HCT116 (cell line): ENCODE results near the gene PPP1R10. TPM values are rescaled to one million over a fixed set of nuclear protein-coding genes. Genes with fewer than 3 reads are reported as not detected.

Experiments
- ATAC-seq: fragments of 200-7000 bp; cut with Tn5 transposase; 2 replicates; pipeline ENCODE4 v1.9.1; 2020; ENCODE audit warnings: mild to moderate bottlenecking, moderate library complexity
- BruUV-seq: library from RNA; stranded (reverse); fragments of 400-500 nt; replicated peaks from 2 replicates; lab custom pipeline; 2021; lab: Mats Ljungman, UMichigan
- CTCF ChIA-PET: fragments of 300-600 bp; sonication (Branson Sonifier 250); formaldehyde crosslinking; loops from one replicate; lab custom pipeline; 2021; ENCODE audit warnings: antibody characterized with exemption; lab: Charles Lee
- POLR2A ChIA-PET: fragments of 300-600, 350-600 bp; sonication (Branson Sonifier 250); formaldehyde crosslinking; loops from one replicate; lab custom pipeline; 2021; ENCODE audit warnings: antibody characterized with exemption; lab: Charles Lee
- RAD21 ChIA-PET, 2 experiments: fragments of 300-600 bp; sonication (Branson Sonifier 250); formaldehyde crosslinking; loops; one replicate each; lab custom pipeline; 2023; ENCODE audit warnings: low total read pairs in 2 of 2; ENCODE audit not compliant: uncharacterized antibody in 2 of 2, unreplicated experiment in 2 of 2, low non-redundant PET in 1 of 2; lab: Charles Lee
- DNase-seq: peaks from one replicate; pipeline ENCODE4 v3.0.0-alpha.2; 2010; ENCODE audit warnings: low read depth, low spot score
- H2AFZ ChIP-seq: fragments of 200-600 bp; shearing (Covaris generic), sonication (generic); 2 replicates; pipeline ENCODE4 v1.6.1; 2017; ENCODE audit warnings: low read depth, mixed run types, mixed read lengths, antibody characterized with exemption, low read length; ENCODE audit not compliant: poor library complexity, severe bottlenecking
- H3K27ac ChIP-seq: 2 replicates; pipeline ENCODE4 v1.5.1; 2012; ENCODE audit warnings: low read depth, low read length
- H3K27me3 ChIP-seq: fragments of 200-600 bp; sonication (generic); 2 replicates; pipeline ENCODE4 v1.6.1; 2016; ENCODE audit warnings: mixed run types, low read length, mixed read lengths; ENCODE audit not compliant: insufficient read depth
- H3K36me3 ChIP-seq, 2 experiments: fragments of 200-500 bp in 1 of 2; fragments of 200-600 bp in 1 of 2; sonication (Bioruptor generic) in 1 of 2; sonication (generic) in 1 of 2; 2 replicates each; pipeline versions ENCODE4 v1.5.1 to v1.6.1; 2014 to 2016; ENCODE audit warnings: low read length in 2 of 2, inconsistent platforms in 1 of 2, mixed read lengths in 1 of 2, mixed run types in 1 of 2; ENCODE audit not compliant: insufficient read depth in 2 of 2, control insufficient read depth in 1 of 2
- H3K4me1 ChIP-seq, 2 experiments: fragments of 200-600 bp in 1 of 2; sonication (generic) in 1 of 2; 2 replicates each; pipeline versions ENCODE4 v1.5.1 to v1.6.1; 2012 to 2017; ENCODE audit warnings: low read length in 2 of 2, inconsistent platforms in 1 of 2, mild to moderate bottlenecking in 1 of 2, mixed read lengths in 1 of 2, mixed run types in 1 of 2, moderate library complexity in 1 of 2; ENCODE audit not compliant: insufficient read depth in 2 of 2, control insufficient read depth in 1 of 2
- H3K4me2 ChIP-seq: fragments of 200-600 bp; sonication (generic); 2 replicates; pipeline ENCODE4 v1.6.1; 2017; ENCODE audit warnings: mixed run types, low read length, mixed read lengths
- H3K4me3 ChIP-seq, 2 experiments: fragments of 200-600 bp in 1 of 2; sonication (generic) in 1 of 2; replicated peaks in 1 of 2; 2 replicates each; pipeline ENCODE4 v1.5.1; 2011 to 2016; ENCODE audit warnings: low read length in 2 of 2, control low read depth in 1 of 2, low read depth in 1 of 2, mild to moderate bottlenecking in 1 of 2, mixed read lengths in 1 of 2, mixed run types in 1 of 2
- H3K79me2 ChIP-seq: fragments of 200-600 bp; sonication (generic); 2 replicates; pipeline ENCODE4 v1.6.1; 2017; ENCODE audit warnings: mild to moderate bottlenecking, mixed run types, low read length, moderate library complexity, mixed read lengths; ENCODE audit not compliant: insufficient read depth
- H3K9ac ChIP-seq: fragments of 200-600 bp; sonication (generic); 2 replicates; pipeline ENCODE4 v1.6.1; 2016; ENCODE audit warnings: low read length, mixed read lengths
- H3K9me2 ChIP-seq: fragments of 200-600 bp; sonication (generic), shearing (Covaris generic); 2 replicates; pipeline ENCODE4 v1.6.1; 2017; ENCODE audit warnings: mixed run types, mild to moderate bottlenecking, moderate library complexity; ENCODE audit not compliant: insufficient read depth
- H3K9me3 ChIP-seq, 2 experiments: fragments of 200-500 bp in 1 of 2; fragments of 200-600 bp in 1 of 2; sonication (Bioruptor generic) in 1 of 2; sonication (generic) in 1 of 2; 2 replicates each; pipeline ENCODE4 v1.6.1; 2014 to 2017; ENCODE audit warnings: low read length in 2 of 2, mixed read lengths in 2 of 2, inconsistent platforms in 1 of 2, low read depth in 1 of 2, mild to moderate bottlenecking in 1 of 2, mixed run types in 1 of 2, moderate library complexity in 1 of 2; ENCODE audit not compliant: control insufficient read depth in 1 of 2, insufficient read depth in 1 of 2
- H4K20me1 ChIP-seq: fragments of 200-600 bp; sonication (generic), shearing (Covaris generic); 2 replicates; pipeline ENCODE4 v1.6.1; 2017; ENCODE audit warnings: mixed run types, mild to moderate bottlenecking, moderate library complexity; ENCODE audit not compliant: insufficient read depth
- CBX3 ChIP-seq: IDR thresholded peaks from 2 replicates; pipeline ENCODE4 v1.6.1; 2012; ENCODE audit warnings: low read depth
- CEBPB ChIP-seq: IDR thresholded peaks from 2 replicates; pipeline ENCODE4 v1.6.1; 2012; ENCODE audit warnings: low read depth
- EGR1 ChIP-seq: IDR thresholded peaks from 2 replicates; pipeline ENCODE4 v1.6.1; 2012; ENCODE audit warnings: low read depth
- EZH2 ChIP-seq: fragments of 200-600 bp; sonication (generic); IDR thresholded peaks from 2 replicates; pipeline ENCODE4 v1.6.1; 2017; ENCODE audit warnings: antibody characterized with exemption, mixed run types
- EZH2phosphoT487 ChIP-seq: fragments of 200-600 bp; IDR thresholded peaks from 2 replicates; pipeline ENCODE4 v1.6.1; 2018; ENCODE audit warnings: antibody characterized with exemption, borderline replicate concordance
- JUND ChIP-seq: IDR thresholded peaks from 2 replicates; pipeline ENCODE4 v1.6.1; 2012
- MAX ChIP-seq: IDR thresholded peaks from 2 replicates; pipeline ENCODE4 v1.6.1; 2012
- POLR2A ChIP-seq: IDR thresholded peaks from 2 replicates; pipeline ENCODE4 v1.7.0; 2011; ENCODE audit warnings: borderline replicate concordance; ENCODE audit not compliant: insufficient read depth, insufficient read length; ENCODE audit errors: extremely low read depth
- POLR2AphosphoS5 ChIP-seq: IDR thresholded peaks from 2 replicates; pipeline ENCODE4 v1.6.1; 2011; ENCODE audit warnings: mild to moderate bottlenecking, low read depth, low read length, moderate library complexity
- RAD21 ChIP-seq: IDR thresholded peaks from 2 replicates; pipeline ENCODE4 v1.6.1; 2012; ENCODE audit warnings: low read depth, mild to moderate bottlenecking
- SIN3A ChIP-seq: IDR thresholded peaks from 2 replicates; pipeline ENCODE4 v1.6.1; 2012; ENCODE audit warnings: low read depth
- SP1 ChIP-seq: IDR thresholded peaks from 2 replicates; pipeline ENCODE4 v1.6.1; 2012; ENCODE audit warnings: low read depth
- SRF ChIP-seq: IDR thresholded peaks from 2 replicates; pipeline ENCODE4 v1.6.1; 2012; ENCODE audit warnings: low read depth
- TCF7L2 ChIP-seq: IDR thresholded peaks from 2 replicates; pipeline ENCODE4 v1.7.0; 2011; ENCODE audit warnings: borderline replicate concordance, inconsistent platforms; ENCODE audit not compliant: insufficient read depth, insufficient read length; ENCODE audit errors: extremely low read depth
- ZFX ChIP-seq: fragments of 450-650 bp; IDR thresholded peaks from 2 replicates; pipeline ENCODE4 v1.6.1; 2017
- ZNF274 ChIP-seq: fragments of 200-500 bp; sonication (Bioruptor generic); IDR thresholded peaks from 2 replicates; pipeline ENCODE4 v1.6.1; 2014; ENCODE audit warnings: mild to moderate bottlenecking, low read depth, low read length, inconsistent platforms
- intact Hi-C: fragments of 100-400 bp; cut with micrococcal nuclease; formaldehyde crosslinking; loops from 2 replicates; pipeline ENCODE4 v1.10.0; 2022
- total RNA-seq: library from RNA; stranded (reverse); gene quantifications from one replicate; pipeline ENCODE4 v1.2.1, GENCODE V29; 2021; ENCODE audit not compliant: unreplicated experiment
- TF ChIP-seq, protein P1 (sequence below): IDR thresholded peaks from 2 replicates; pipeline ENCODE4 v1.6.1; 2012
- TF ChIP-seq, protein P2 (sequence below): IDR thresholded peaks from 2 replicates; pipeline ENCODE4 v1.6.1; 2012; ENCODE audit warnings: low read depth
- TF ChIP-seq, protein P3 (sequence below), 3 experiments: fragments of 200-600 bp in 1 of 3; sonication (generic) in 1 of 3; IDR thresholded peaks in 2 of 3; conservative IDR thresholded peaks in 1 of 3; 2 replicates each; pipeline ENCODE4 v1.5.1; 2012 to 2017; ENCODE audit warnings: low read depth in 2 of 3, low read length in 2 of 3, antibody characterized with exemption in 1 of 3, borderline replicate concordance in 1 of 3, control low read depth in 1 of 3, mild to moderate bottlenecking in 1 of 3, mixed read lengths in 1 of 3, mixed run types in 1 of 3, moderate library complexity in 1 of 3; ENCODE audit not compliant: insufficient read depth in 1 of 3

Gene PPP1R10
- total RNA-seq, 1 experiment from 2014 or later, result 104 TPM

GRCh38 chr6:30554404-30554803 is 62.6 kb downstream of the PPP1R10 start:
- Histone ChIP-seq H2AFZ (no peak overlapping the region), H3K27ac (peak overlapping the region; percentile 96; the same call in 1 of the 2 replicates), H3K9me3 (no peaks in the 10 kb centered on the region), H3K4me2 (peak overlapping the region; percentile 91), H3K27me3 (no peaks in the 10 kb centered on the region), H3K79me2 (peaks cover 45% of the 10 kb centered on the region), H3K36me3 (peaks cover 22 to 37% of the 10 kb centered on the region in 2 experiments), H3K9ac (0 out of 2 replicates have a peak overlapping the region, but pooled peaks have one; percentile 98), H3K9me2 (no peaks in the 10 kb centered on the region), H3K4me3 (peak overlapping the region in 1 of 2 experiments; percentile 95; a peak in 1 of 4 replicates), H4K20me1 (no peaks in the 10 kb centered on the region), H3K4me1 (peaks cover 10 to 23% of the 10 kb centered on the region in 2 experiments; a peak in 3 of 4 replicates)
- CTCF ChIA-PET, result interaction anchor here (3.5 to 4.7 kb wide), 2 partner anchors 9 to 13 kb away, joined by 13 to 25 read pairs; no protein-coding TSS in a partner anchor
- intact Hi-C loops, result no loop called here
- RAD21 ChIA-PET, result no interaction called here
- BruUV-seq, result no TSS peak
- no peak for ATAC-seq
- TF ChIP-seq SP1 (no peak), EZH2phosphoT487 (no peak), ZFX (no peak), ZNF274 (no peak), CEBPB (no peak), TCF7L2 (no peak), POLR2AphosphoS5 (no peak), CBX3 (no peak), POLR2A (no peak), MAX (no peak), EGR1 (no peak), SRF (no peak), EZH2 (no peak), JUND (no peak), SIN3A (no peak), RAD21 (no peak)
- TF ChIP-seq, protein P1, sequence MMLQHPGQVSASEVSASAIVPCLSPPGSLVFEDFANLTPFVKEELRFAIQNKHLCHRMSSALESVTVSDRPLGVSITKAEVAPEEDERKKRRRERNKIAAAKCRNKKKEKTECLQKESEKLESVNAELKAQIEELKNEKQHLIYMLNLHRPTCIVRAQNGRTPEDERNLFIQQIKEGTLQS, result no peak
- TF ChIP-seq, protein P2, sequence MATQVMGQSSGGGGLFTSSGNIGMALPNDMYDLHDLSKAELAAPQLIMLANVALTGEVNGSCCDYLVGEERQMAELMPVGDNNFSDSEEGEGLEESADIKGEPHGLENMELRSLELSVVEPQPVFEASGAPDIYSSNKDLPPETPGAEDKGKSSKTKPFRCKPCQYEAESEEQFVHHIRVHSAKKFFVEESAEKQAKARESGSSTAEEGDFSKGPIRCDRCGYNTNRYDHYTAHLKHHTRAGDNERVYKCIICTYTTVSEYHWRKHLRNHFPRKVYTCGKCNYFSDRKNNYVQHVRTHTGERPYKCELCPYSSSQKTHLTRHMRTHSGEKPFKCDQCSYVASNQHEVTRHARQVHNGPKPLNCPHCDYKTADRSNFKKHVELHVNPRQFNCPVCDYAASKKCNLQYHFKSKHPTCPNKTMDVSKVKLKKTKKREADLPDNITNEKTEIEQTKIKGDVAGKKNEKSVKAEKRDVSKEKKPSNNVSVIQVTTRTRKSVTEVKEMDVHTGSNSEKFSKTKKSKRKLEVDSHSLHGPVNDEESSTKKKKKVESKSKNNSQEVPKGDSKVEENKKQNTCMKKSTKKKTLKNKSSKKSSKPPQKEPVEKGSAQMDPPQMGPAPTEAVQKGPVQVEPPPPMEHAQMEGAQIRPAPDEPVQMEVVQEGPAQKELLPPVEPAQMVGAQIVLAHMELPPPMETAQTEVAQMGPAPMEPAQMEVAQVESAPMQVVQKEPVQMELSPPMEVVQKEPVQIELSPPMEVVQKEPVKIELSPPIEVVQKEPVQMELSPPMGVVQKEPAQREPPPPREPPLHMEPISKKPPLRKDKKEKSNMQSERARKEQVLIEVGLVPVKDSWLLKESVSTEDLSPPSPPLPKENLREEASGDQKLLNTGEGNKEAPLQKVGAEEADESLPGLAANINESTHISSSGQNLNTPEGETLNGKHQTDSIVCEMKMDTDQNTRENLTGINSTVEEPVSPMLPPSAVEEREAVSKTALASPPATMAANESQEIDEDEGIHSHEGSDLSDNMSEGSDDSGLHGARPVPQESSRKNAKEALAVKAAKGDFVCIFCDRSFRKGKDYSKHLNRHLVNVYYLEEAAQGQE, result no peak
- TF ChIP-seq, protein P3, sequence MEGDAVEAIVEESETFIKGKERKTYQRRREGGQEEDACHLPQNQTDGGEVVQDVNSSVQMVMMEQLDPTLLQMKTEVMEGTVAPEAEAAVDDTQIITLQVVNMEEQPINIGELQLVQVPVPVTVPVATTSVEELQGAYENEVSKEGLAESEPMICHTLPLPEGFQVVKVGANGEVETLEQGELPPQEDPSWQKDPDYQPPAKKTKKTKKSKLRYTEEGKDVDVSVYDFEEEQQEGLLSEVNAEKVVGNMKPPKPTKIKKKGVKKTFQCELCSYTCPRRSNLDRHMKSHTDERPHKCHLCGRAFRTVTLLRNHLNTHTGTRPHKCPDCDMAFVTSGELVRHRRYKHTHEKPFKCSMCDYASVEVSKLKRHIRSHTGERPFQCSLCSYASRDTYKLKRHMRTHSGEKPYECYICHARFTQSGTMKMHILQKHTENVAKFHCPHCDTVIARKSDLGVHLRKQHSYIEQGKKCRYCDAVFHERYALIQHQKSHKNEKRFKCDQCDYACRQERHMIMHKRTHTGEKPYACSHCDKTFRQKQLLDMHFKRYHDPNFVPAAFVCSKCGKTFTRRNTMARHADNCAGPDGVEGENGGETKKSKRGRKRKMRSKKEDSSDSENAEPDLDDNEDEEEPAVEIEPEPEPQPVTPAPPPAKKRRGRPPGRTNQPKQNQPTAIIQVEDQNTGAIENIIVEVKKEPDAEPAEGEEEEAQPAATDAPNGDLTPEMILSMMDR (IDR thresholded peaks at IDR 0.05 in 2 of 3, conservative IDR thresholded peaks at IDR 0.05 in 1 of 3; ENCODE audit: borderline replicate concordance in 1 of 3, insufficient read depth in 1 of 3, low read depth in 2 of 3, low read length in 2 of 3), result no peak
- DNase-seq, result no peak
- POLR2A ChIA-PET, result interaction anchor here (0.6 kb wide), 1 partner anchor 27 kb away, joined by 3 read pairs; no protein-coding TSS in a partner anchor
